Thyroid gland (tissue), 4 donors: Measurements from ENCODE around the gene PTPN23.

ENCODE experiments used
- POLR2A ChIP-seq, 2 donors: fragments of 450-650 bp; IDR thresholded peaks; one replicate each; pipeline ENCODE4 v1.6.1; 2017; ENCODE audit warnings: antibody characterized with exemption in 2 of 2, mild to moderate bottlenecking in 2 of 2, moderate library complexity in 1 of 2
- TF ChIP-seq, protein P1 (sequence below), 6 experiments: fragments of 200-600 bp in 3 of 6; fragments of 450-650 bp in 3 of 6; sonication (generic) in 3 of 6; IDR thresholded peaks; one replicate each; pipeline ENCODE4 v1.5.1; 2016 to 2019; ENCODE audit warnings: antibody characterized with exemption in 6 of 6, mild to moderate bottlenecking in 2 of 6, inconsistent platforms in 1 of 6, moderate library complexity in 1 of 6

DNA sequence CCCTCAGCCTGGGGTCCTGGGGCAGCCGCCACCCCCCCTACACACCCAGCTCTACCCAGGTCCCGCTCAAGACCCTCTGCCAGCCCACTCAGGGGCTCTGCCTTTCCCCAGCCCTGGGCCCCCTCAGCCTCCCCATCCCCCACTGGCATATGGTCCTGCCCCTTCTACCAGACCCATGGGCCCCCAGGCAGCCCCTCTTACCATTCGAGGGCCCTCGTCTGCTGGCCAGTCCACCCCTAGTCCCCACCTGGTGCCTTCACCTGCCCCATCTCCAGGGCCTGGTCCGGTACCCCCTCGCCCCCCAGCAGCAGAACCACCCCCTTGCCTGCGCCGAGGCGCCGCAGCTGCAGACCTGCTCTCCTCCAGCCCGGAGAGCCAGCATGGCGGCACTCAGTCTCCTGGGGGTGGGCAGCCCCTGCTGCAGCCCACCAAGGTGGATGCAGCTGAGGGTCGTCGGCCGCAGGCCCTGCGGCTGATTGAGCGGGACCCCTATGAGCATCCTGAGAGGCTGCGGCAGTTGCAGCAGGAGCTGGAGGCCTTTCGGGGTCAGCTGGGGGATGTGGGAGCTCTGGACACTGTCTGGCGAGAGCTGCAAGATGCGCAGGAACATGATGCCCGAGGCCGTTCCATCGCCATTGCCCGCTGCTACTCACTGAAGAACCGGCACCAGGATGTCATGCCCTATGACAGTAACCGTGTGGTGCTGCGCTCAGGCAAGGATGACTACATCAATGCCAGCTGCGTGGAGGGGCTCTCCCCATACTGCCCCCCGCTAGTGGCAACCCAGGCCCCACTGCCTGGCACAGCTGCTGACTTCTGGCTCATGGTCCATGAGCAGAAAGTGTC lies 30.2 kb downstream of the PTPN23 start:
- TF ChIP-seq, protein P1, sequence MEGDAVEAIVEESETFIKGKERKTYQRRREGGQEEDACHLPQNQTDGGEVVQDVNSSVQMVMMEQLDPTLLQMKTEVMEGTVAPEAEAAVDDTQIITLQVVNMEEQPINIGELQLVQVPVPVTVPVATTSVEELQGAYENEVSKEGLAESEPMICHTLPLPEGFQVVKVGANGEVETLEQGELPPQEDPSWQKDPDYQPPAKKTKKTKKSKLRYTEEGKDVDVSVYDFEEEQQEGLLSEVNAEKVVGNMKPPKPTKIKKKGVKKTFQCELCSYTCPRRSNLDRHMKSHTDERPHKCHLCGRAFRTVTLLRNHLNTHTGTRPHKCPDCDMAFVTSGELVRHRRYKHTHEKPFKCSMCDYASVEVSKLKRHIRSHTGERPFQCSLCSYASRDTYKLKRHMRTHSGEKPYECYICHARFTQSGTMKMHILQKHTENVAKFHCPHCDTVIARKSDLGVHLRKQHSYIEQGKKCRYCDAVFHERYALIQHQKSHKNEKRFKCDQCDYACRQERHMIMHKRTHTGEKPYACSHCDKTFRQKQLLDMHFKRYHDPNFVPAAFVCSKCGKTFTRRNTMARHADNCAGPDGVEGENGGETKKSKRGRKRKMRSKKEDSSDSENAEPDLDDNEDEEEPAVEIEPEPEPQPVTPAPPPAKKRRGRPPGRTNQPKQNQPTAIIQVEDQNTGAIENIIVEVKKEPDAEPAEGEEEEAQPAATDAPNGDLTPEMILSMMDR (IDR thresholded peaks at IDR 0.05) = no peak
- TF ChIP-seq POLR2A (IDR thresholded peaks at IDR 0.05) = no peak
